Mucosa of stomach (tissue), 1 donor: Measurements from ENCODE around the gene CCDC158.

Source experiments
- H3K27me3 ChIP-seq: one replicate; pipeline ENCODE4 v1.7.0; 2013; ENCODE audit warnings: mild to moderate bottlenecking, low read length; ENCODE audit not compliant: control insufficient read depth, insufficient read depth
- H3K36me3 ChIP-seq: one replicate; pipeline ENCODE4 v1.7.0; 2013; ENCODE audit warnings: low read length; ENCODE audit not compliant: control insufficient read depth, insufficient read depth
- H3K4me1 ChIP-seq: one replicate; pipeline ENCODE4 v1.7.0; 2013; ENCODE audit warnings: mild to moderate bottlenecking, low read length; ENCODE audit not compliant: control insufficient read depth, insufficient read depth
- H3K4me3 ChIP-seq: one replicate; pipeline ENCODE4 v1.7.0; 2013; ENCODE audit warnings: low read length
- H3K9ac ChIP-seq: one replicate; pipeline ENCODE4 v1.7.0; 2013; ENCODE audit warnings: mild to moderate bottlenecking, low read length, moderate library complexity
- H3K9me3 ChIP-seq: one replicate; pipeline ENCODE4 v1.7.0; 2013; ENCODE audit warnings: mild to moderate bottlenecking, low read length, moderate library complexity; ENCODE audit not compliant: control insufficient read depth
- donor health status: Pancreatic carcinoma.

Gene CCDC158

GRCh38 chr4:76357981-76358380 lies 63.0 kb downstream of the CCDC158 start:
- Histone ChIP-seq H3K4me1 (no peaks in the 10 kb centered on the region), H3K9me3 (no peaks in the 10 kb centered on the region), H3K36me3 (no peaks in the 10 kb centered on the region), H3K4me3 (no peak overlapping the region), H3K9ac (no peak overlapping the region), H3K27me3 (no peaks in the 10 kb centered on the region)

GRCh38 chr4:76354517-76355473 lies 66.1 kb downstream of the CCDC158 start:
- H3K9ac ChIP-seq = no peak overlapping the region
- no peaks in the 10 kb centered on the region for H3K27me3 ChIP-seq
- H3K4me3 ChIP-seq = no peak overlapping the region
- H3K9me3 ChIP-seq = no peaks in the 10 kb centered on the region
- H3K4me1 ChIP-seq = no peaks in the 10 kb centered on the region
- H3K36me3 ChIP-seq = no peaks in the 10 kb centered on the region

GRCh38 chr4:76342803-76343202 lies 78.1 kb downstream of the CCDC158 start:
- H3K4me1 ChIP-seq = peaks cover 13% of the 10 kb centered on the region
- no peaks in the 10 kb centered on the region for H3K36me3 ChIP-seq
- no peaks in the 10 kb centered on the region for H3K9me3 ChIP-seq
- H3K9ac ChIP-seq = no peak overlapping the region
- H3K27me3 ChIP-seq = no peaks in the 10 kb centered on the region
- no peak overlapping the region for H3K4me3 ChIP-seq

- peaks cover 13% of the 10 kb centered on the region for H3K4me1 ChIP-seq
These were observed 78.8 kb downstream of the CCDC158 start for GRCh38 chr4:76342191-76342590.

DNA sequence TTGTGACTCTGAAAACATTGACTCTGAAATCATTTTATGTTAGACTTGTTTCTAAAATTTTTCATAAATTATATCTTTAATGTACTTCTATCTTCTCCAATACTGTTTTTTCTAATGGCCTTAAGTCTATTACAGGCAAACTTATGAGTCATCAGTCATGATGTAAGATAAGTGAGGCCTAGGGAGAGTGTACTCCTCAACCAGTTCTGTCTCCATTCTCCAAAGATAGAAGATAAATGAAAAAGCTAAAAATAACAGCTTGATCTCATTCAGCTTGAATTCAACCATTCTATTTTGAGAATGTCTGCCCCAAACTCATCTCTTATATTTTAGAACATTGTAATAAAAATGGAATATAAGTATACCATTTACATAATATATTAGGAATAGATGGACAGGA lies 79.9 kb downstream of the CCDC158 start:
- no peak overlapping the region for H3K4me3 ChIP-seq
- no peaks in the 10 kb centered on the region for H3K9me3 ChIP-seq
- no peaks in the 10 kb centered on the region for H3K36me3 ChIP-seq
- no peak overlapping the region for H3K9ac ChIP-seq
- H3K4me1 ChIP-seq = peaks cover 13% of the 10 kb centered on the region
- H3K27me3 ChIP-seq = no peaks in the 10 kb centered on the region

More at GRCh38 chr4:76342191-76342590, 78.8 kb downstream of the CCDC158 start:
- Histone ChIP-seq H3K27me3 (no peaks in the 10 kb centered on the region), H3K4me3 (no peak overlapping the region), H3K9me3 (no peaks in the 10 kb centered on the region), H3K9ac (no peak overlapping the region), H3K36me3 (no peaks in the 10 kb centered on the region)

GRCh38 chr4:76339364-76339763 lies 81.6 kb downstream of the CCDC158 start:
- Histone ChIP-seq H3K27me3 (no peaks in the 10 kb centered on the region), H3K9me3 (no peaks in the 10 kb centered on the region), H3K4me1 (peaks cover 13% of the 10 kb centered on the region), H3K9ac (no peak overlapping the region), H3K36me3 (no peaks in the 10 kb centered on the region), H3K4me3 (no peak overlapping the region)

GRCh38 chr4:76334885-76335284 lies 86.1 kb downstream of the CCDC158 start:
- no peak overlapping the region for H3K9ac ChIP-seq
- H3K36me3 ChIP-seq = no peaks in the 10 kb centered on the region
- H3K4me1 ChIP-seq = no peaks in the 10 kb centered on the region
- H3K27me3 ChIP-seq = no peaks in the 10 kb centered on the region
- H3K4me3 ChIP-seq = no peak overlapping the region
- no peaks in the 10 kb centered on the region for H3K9me3 ChIP-seq

DNA sequence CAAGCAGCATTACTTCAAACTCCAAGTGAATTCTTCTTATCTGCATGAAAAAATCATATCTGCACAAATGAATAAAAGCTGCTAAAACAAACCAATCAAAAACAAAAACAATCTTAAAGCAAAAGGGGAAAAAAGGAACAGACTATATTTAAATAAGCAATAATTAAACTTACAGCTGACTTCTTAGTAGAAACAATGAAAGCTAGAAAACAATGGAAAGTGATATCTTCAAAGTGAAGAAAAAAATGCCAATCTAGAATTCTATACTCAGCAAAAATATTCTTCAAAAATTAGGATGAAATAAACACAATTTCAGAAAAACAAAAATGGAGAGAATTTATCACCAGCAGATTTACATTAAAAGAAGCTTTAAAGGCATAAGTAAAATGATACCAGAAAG lies 94.4 kb downstream of the CCDC158 start:
- H3K27me3 ChIP-seq = no peaks in the 10 kb centered on the region
- no peaks in the 10 kb centered on the region for H3K4me1 ChIP-seq
- no peak overlapping the region for H3K9ac ChIP-seq
- no peaks in the 10 kb centered on the region for H3K36me3 ChIP-seq
- no peaks in the 10 kb centered on the region for H3K9me3 ChIP-seq
- H3K4me3 ChIP-seq = no peak overlapping the region

GRCh38 chr4:76325072-76325471 lies 95.9 kb downstream of the CCDC158 start:
- Histone ChIP-seq H3K27me3 (no peaks in the 10 kb centered on the region), H3K9ac (no peak overlapping the region), H3K4me3 (no peak overlapping the region), H3K9me3 (no peaks in the 10 kb centered on the region), H3K4me1 (no peaks in the 10 kb centered on the region), H3K36me3 (no peaks in the 10 kb centered on the region)

DNA sequence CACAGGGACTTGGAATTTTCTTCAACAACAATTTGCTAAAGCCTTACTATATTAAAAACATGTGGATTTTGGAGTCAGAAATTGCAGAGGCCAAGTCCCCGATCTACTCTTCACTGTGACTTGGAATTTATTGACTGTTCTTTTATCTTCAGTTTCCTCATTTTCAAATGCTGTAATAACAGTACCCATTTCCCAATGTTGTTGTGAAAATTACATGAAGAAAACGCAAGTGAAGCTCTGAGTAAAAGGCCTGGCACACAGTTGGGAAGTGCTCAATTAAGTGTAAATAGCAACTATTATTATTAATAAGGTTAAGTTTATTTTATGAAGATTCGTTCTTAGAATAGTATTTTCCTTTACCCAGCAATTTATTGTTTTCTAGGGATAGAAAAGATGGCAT lies 98.7 kb downstream of the CCDC158 start:
- Histone ChIP-seq H3K9ac (no peak overlapping the region), H3K4me1 (no peaks in the 10 kb centered on the region), H3K4me3 (no peak overlapping the region), H3K27me3 (no peaks in the 10 kb centered on the region), H3K9me3 (no peaks in the 10 kb centered on the region), H3K36me3 (no peaks in the 10 kb centered on the region)

GRCh38 chr4:76316131-76316530 lies 104.8 kb downstream of the CCDC158 start:
- H3K4me1 ChIP-seq = no peaks in the 10 kb centered on the region
- no peaks in the 10 kb centered on the region for H3K27me3 ChIP-seq
- no peaks in the 10 kb centered on the region for H3K36me3 ChIP-seq
- H3K9ac ChIP-seq = no peak overlapping the region
- no peaks in the 10 kb centered on the region for H3K9me3 ChIP-seq
- no peak overlapping the region for H3K4me3 ChIP-seq

GRCh38 chr4:76315267-76315918 lies 105.5 kb downstream of the CCDC158 start:
- no peaks in the 10 kb centered on the region for H3K4me1 ChIP-seq
- H3K9me3 ChIP-seq = no peaks in the 10 kb centered on the region
- H3K4me3 ChIP-seq = no peak overlapping the region
- H3K9ac ChIP-seq = no peak overlapping the region
- no peaks in the 10 kb centered on the region for H3K27me3 ChIP-seq
- no peaks in the 10 kb centered on the region for H3K36me3 ChIP-seq
